WTC11 (cell line): ENCODE results near the gene ITGAV. TPM values are rescaled to one million over a fixed set of nuclear protein-coding genes. Genes with fewer than 3 reads are reported as not detected.

Experiments
- ATAC-seq: fragments of 200-7000 bp; cut with Tn5 transposase; 2 replicates; pipeline ENCODE4 v1.10.0; 2021; ENCODE audit warnings: mild to moderate bottlenecking, moderate library complexity
- CTCF ChIA-PET: fragments of 300-600 bp; sonication (Branson Sonifier 250); formaldehyde crosslinking; loops from one replicate; lab custom pipeline; 2021; ENCODE audit warnings: antibody characterized with exemption; lab: Charles Lee
- POLR2A ChIA-PET: fragments of 350-600 bp; sonication (Branson Sonifier 250); formaldehyde crosslinking; loops from one replicate; lab custom pipeline; 2021; ENCODE audit warnings: antibody characterized with exemption; lab: Charles Lee
- DNase-seq: peaks from one replicate; pipeline ENCODE4 v3.0.0; 2021; ENCODE audit warnings: low spot score
- H3K27ac Mint-ChIP-seq: 2 replicates; pipeline ENCODE4 v1.8.0; 2021; ENCODE audit warnings: mixed read lengths
- H3K27me3 Mint-ChIP-seq: 2 replicates; pipeline ENCODE4 v1.8.0; 2021; ENCODE audit warnings: low read depth, mild to moderate bottlenecking, moderate library complexity, mixed read lengths
- H3K36me3 Mint-ChIP-seq: 2 replicates; pipeline ENCODE4 v1.8.0; 2021; ENCODE audit warnings: mixed read lengths
- H3K4me1 Mint-ChIP-seq: 2 replicates; pipeline ENCODE4 v1.8.0; 2022; ENCODE audit warnings: mixed read lengths
- H3K4me3 Mint-ChIP-seq: 2 replicates; pipeline ENCODE4 v1.8.0; 2021; ENCODE audit warnings: mild to moderate bottlenecking, moderate library complexity, mixed read lengths
- H3K9me3 Mint-ChIP-seq: 2 replicates; pipeline ENCODE4 v1.8.0; 2021; ENCODE audit warnings: mixed read lengths
- ESRRA ChIP-seq: sonication (generic); formaldehyde crosslinking; IDR thresholded peaks from 2 replicates; pipeline ENCODE4 v1.8.1; 2022; ENCODE audit warnings: mild to moderate bottlenecking, missing genetic modification reagents, borderline replicate concordance
- FOXJ3 ChIP-seq: sonication (generic); formaldehyde crosslinking; IDR thresholded peaks from 2 replicates; pipeline ENCODE4 v1.9.0; 2021; ENCODE audit warnings: missing genetic modification reagents, mild to moderate bottlenecking, borderline replicate concordance
- JAZF1 ChIP-seq: fragments of 250-450 bp; sonication (Bioruptor Pico); IDR thresholded peaks from 2 replicates; pipeline ENCODE4 v1.9.0; 2021; ENCODE audit warnings: moderate library complexity, mild to moderate bottlenecking, inconsistent platforms
- JUN ChIP-seq: sonication (generic); formaldehyde crosslinking; IDR thresholded peaks from 2 replicates; pipeline ENCODE4 v1.8.0; 2023; ENCODE audit warnings: mild to moderate bottlenecking, missing genetic modification reagents
- SOX15 ChIP-seq: fragments of 250-450 bp; sonication (Bioruptor Pico); IDR thresholded peaks from 2 replicates; pipeline ENCODE4 v1.9.0; 2021; ENCODE audit warnings: mild to moderate bottlenecking
- SP1 ChIP-seq: sonication (generic); formaldehyde crosslinking; conservative IDR thresholded peaks from 2 replicates; pipeline ENCODE4 v1.8.1; 2022; ENCODE audit warnings: missing genetic modification reagents
- ZNF121 ChIP-seq: sonication (generic); formaldehyde crosslinking; IDR thresholded peaks from 2 replicates; pipeline ENCODE4 v1.8.0; 2023; ENCODE audit warnings: missing genetic modification reagents
- total RNA-seq: library from RNA; stranded (reverse); gene quantifications from 3 replicates; pipeline ENCODE4 v1.2.3, GENCODE V29; 2021
- TF ChIP-seq, protein P1 (sequence below): sonication (generic); formaldehyde crosslinking; IDR thresholded peaks from 2 replicates; pipeline ENCODE4 v1.8.1; 2023; ENCODE audit warnings: mild to moderate bottlenecking, missing genetic modification reagents, borderline replicate concordance
- TF ChIP-seq, protein P2 (sequence below): sonication (generic); formaldehyde crosslinking; conservative IDR thresholded peaks from 2 replicates; pipeline ENCODE4 v1.8.1; 2022; ENCODE audit warnings: mild to moderate bottlenecking, missing genetic modification reagents
- TF ChIP-seq, protein P3 (sequence below): fragments of 250-450 bp; sonication (Bioruptor Pico); IDR thresholded peaks from 2 replicates; pipeline ENCODE4 v1.9.0; 2021; ENCODE audit warnings: mild to moderate bottlenecking, borderline replicate concordance
- TF ChIP-seq, protein P4 (sequence below): sonication (generic); formaldehyde crosslinking; IDR thresholded peaks from 2 replicates; pipeline ENCODE4 v1.8.1; 2022; ENCODE audit warnings: missing genetic modification reagents, borderline replicate concordance
- TF ChIP-seq, protein P5 (sequence below): sonication (generic); formaldehyde crosslinking; IDR thresholded peaks from 2 replicates; pipeline ENCODE4 v1.8.0; 2023; ENCODE audit warnings: missing genetic modification reagents, mild to moderate bottlenecking, borderline replicate concordance
- TF ChIP-seq, protein P6 (sequence below): sonication (generic); formaldehyde crosslinking; IDR thresholded peaks from 2 replicates; pipeline ENCODE4 v1.8.0; 2022; ENCODE audit warnings: mild to moderate bottlenecking, missing genetic modification reagents
- TF ChIP-seq, protein P7 (sequence below): sonication (generic); formaldehyde crosslinking; IDR thresholded peaks from 2 replicates; pipeline ENCODE4 v1.8.0; 2022; ENCODE audit warnings: missing genetic modification reagents

The ITGAV gene
- total RNA-seq, 1 experiment from 2014 or later = 30.0 TPM

DNA sequence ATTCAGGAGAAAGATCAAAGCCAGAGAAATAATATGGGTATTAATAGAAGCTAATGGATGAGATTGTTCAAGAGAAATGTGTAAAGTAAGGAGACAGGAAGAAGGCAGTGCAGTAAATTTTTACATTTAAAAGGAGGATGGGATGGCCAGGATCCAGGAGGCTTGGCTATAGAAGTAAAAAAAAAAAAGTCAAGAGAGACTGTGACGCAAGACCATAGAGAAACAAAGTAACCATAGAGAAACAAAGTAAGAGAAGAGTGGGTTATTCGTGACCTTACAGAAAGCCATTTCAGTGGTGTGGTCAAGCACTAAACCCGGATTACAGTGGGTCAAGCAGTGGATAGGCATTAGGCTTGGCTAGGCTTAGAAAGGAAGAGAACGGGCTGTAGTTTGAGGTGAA lies 93.5 kb downstream of the ITGAV start (continued):
- no peak for TF ChIP-seq SP1
- TF ChIP-seq, protein P1, sequence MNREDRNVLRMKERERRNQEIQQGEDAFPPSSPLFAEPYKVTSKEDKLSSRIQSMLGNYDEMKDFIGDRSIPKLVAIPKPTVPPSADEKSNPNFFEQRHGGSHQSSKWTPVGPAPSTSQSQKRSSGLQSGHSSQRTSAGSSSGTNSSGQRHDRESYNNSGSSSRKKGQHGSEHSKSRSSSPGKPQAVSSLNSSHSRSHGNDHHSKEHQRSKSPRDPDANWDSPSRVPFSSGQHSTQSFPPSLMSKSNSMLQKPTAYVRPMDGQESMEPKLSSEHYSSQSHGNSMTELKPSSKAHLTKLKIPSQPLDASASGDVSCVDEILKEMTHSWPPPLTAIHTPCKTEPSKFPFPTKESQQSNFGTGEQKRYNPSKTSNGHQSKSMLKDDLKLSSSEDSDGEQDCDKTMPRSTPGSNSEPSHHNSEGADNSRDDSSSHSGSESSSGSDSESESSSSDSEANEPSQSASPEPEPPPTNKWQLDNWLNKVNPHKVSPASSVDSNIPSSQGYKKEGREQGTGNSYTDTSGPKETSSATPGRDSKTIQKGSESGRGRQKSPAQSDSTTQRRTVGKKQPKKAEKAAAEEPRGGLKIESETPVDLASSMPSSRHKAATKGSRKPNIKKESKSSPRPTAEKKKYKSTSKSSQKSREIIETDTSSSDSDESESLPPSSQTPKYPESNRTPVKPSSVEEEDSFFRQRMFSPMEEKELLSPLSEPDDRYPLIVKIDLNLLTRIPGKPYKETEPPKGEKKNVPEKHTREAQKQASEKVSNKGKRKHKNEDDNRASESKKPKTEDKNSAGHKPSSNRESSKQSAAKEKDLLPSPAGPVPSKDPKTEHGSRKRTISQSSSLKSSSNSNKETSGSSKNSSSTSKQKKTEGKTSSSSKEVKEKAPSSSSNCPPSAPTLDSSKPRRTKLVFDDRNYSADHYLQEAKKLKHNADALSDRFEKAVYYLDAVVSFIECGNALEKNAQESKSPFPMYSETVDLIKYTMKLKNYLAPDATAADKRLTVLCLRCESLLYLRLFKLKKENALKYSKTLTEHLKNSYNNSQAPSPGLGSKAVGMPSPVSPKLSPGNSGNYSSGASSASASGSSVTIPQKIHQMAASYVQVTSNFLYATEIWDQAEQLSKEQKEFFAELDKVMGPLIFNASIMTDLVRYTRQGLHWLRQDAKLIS (CRISPR knock-in tag) = no peak

DNA sequence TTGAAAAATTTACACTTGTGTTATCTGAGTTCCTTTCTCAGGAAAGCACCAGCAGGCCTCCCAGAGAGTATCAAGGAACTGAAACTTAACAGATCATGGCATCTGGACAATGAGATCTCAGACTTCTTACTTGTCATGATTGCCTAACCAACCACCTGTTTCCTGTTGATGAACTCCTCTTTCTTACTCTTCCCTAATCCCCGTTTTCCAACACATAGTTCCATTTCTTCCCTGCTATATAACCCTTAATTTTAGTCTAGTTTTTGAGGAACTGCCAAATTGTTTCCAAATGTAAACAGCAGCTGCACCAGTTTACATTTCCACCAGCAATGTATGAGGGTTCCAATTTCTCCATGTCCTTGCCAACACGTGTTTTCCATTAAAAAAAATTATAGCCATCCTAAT lies 98.0 kb downstream of the ITGAV start:
- Mint-ChIP-seq H3K27me3 (no peaks in the 10 kb centered on the region), H3K27ac (no peak overlapping the region), H3K4me3 (no peak overlapping the region), H3K4me1 (peaks cover 20% of the 10 kb centered on the region), H3K9me3 (peaks cover 21% of the 10 kb centered on the region), H3K36me3 (peaks cover 15% of the 10 kb centered on the region)
- ChIA-PET POLR2A (no interaction called here), CTCF (no interaction called here)
- TF ChIP-seq, protein P2, sequence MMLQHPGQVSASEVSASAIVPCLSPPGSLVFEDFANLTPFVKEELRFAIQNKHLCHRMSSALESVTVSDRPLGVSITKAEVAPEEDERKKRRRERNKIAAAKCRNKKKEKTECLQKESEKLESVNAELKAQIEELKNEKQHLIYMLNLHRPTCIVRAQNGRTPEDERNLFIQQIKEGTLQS (CRISPR knock-in tag) = no peak
- TF ChIP-seq, protein P3, sequence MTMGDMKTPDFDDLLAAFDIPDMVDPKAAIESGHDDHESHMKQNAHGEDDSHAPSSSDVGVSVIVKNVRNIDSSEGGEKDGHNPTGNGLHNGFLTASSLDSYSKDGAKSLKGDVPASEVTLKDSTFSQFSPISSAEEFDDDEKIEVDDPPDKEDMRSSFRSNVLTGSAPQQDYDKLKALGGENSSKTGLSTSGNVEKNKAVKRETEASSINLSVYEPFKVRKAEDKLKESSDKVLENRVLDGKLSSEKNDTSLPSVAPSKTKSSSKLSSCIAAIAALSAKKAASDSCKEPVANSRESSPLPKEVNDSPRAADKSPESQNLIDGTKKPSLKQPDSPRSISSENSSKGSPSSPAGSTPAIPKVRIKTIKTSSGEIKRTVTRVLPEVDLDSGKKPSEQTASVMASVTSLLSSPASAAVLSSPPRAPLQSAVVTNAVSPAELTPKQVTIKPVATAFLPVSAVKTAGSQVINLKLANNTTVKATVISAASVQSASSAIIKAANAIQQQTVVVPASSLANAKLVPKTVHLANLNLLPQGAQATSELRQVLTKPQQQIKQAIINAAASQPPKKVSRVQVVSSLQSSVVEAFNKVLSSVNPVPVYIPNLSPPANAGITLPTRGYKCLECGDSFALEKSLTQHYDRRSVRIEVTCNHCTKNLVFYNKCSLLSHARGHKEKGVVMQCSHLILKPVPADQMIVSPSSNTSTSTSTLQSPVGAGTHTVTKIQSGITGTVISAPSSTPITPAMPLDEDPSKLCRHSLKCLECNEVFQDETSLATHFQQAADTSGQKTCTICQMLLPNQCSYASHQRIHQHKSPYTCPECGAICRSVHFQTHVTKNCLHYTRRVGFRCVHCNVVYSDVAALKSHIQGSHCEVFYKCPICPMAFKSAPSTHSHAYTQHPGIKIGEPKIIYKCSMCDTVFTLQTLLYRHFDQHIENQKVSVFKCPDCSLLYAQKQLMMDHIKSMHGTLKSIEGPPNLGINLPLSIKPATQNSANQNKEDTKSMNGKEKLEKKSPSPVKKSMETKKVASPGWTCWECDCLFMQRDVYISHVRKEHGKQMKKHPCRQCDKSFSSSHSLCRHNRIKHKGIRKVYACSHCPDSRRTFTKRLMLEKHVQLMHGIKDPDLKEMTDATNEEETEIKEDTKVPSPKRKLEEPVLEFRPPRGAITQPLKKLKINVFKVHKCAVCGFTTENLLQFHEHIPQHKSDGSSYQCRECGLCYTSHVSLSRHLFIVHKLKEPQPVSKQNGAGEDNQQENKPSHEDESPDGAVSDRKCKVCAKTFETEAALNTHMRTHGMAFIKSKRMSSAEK (CRISPR knock-in tag) = no peak
- TF ChIP-seq ZNF121 (no peak), JAZF1 (CRISPR knock-in tag) (no peak), FOXJ3 (no peak), ESRRA (CRISPR knock-in tag) (no peak), SOX15 (CRISPR knock-in tag) (no peak), JUN (no peak)
- TF ChIP-seq, protein P4, sequence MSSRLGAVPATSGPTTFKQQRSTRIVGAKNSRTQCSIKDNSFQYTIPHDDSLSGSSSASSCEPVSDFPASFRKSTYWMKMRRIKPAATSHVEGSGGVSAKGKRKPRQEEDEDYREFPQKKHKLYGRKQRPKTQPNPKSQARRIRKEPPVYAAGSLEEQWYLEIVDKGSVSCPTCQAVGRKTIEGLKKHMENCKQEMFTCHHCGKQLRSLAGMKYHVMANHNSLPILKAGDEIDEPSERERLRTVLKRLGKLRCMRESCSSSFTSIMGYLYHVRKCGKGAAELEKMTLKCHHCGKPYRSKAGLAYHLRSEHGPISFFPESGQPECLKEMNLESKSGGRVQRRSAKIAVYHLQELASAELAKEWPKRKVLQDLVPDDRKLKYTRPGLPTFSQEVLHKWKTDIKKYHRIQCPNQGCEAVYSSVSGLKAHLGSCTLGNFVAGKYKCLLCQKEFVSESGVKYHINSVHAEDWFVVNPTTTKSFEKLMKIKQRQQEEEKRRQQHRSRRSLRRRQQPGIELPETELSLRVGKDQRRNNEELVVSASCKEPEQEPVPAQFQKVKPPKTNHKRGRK (CRISPR knock-in tag) = no peak
- TF ChIP-seq, protein P5, sequence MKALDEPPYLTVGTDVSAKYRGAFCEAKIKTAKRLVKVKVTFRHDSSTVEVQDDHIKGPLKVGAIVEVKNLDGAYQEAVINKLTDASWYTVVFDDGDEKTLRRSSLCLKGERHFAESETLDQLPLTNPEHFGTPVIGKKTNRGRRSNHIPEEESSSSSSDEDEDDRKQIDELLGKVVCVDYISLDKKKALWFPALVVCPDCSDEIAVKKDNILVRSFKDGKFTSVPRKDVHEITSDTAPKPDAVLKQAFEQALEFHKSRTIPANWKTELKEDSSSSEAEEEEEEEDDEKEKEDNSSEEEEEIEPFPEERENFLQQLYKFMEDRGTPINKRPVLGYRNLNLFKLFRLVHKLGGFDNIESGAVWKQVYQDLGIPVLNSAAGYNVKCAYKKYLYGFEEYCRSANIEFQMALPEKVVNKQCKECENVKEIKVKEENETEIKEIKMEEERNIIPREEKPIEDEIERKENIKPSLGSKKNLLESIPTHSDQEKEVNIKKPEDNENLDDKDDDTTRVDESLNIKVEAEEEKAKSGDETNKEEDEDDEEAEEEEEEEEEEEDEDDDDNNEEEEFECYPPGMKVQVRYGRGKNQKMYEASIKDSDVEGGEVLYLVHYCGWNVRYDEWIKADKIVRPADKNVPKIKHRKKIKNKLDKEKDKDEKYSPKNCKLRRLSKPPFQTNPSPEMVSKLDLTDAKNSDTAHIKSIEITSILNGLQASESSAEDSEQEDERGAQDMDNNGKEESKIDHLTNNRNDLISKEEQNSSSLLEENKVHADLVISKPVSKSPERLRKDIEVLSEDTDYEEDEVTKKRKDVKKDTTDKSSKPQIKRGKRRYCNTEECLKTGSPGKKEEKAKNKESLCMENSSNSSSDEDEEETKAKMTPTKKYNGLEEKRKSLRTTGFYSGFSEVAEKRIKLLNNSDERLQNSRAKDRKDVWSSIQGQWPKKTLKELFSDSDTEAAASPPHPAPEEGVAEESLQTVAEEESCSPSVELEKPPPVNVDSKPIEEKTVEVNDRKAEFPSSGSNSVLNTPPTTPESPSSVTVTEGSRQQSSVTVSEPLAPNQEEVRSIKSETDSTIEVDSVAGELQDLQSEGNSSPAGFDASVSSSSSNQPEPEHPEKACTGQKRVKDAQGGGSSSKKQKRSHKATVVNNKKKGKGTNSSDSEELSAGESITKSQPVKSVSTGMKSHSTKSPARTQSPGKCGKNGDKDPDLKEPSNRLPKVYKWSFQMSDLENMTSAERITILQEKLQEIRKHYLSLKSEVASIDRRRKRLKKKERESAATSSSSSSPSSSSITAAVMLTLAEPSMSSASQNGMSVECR (CRISPR knock-in tag) = no peak
- TF ChIP-seq, protein P6, sequence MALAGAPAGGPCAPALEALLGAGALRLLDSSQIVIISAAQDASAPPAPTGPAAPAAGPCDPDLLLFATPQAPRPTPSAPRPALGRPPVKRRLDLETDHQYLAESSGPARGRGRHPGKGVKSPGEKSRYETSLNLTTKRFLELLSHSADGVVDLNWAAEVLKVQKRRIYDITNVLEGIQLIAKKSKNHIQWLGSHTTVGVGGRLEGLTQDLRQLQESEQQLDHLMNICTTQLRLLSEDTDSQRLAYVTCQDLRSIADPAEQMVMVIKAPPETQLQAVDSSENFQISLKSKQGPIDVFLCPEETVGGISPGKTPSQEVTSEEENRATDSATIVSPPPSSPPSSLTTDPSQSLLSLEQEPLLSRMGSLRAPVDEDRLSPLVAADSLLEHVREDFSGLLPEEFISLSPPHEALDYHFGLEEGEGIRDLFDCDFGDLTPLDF (CRISPR knock-in tag) = no peak
- TF ChIP-seq, protein P7, sequence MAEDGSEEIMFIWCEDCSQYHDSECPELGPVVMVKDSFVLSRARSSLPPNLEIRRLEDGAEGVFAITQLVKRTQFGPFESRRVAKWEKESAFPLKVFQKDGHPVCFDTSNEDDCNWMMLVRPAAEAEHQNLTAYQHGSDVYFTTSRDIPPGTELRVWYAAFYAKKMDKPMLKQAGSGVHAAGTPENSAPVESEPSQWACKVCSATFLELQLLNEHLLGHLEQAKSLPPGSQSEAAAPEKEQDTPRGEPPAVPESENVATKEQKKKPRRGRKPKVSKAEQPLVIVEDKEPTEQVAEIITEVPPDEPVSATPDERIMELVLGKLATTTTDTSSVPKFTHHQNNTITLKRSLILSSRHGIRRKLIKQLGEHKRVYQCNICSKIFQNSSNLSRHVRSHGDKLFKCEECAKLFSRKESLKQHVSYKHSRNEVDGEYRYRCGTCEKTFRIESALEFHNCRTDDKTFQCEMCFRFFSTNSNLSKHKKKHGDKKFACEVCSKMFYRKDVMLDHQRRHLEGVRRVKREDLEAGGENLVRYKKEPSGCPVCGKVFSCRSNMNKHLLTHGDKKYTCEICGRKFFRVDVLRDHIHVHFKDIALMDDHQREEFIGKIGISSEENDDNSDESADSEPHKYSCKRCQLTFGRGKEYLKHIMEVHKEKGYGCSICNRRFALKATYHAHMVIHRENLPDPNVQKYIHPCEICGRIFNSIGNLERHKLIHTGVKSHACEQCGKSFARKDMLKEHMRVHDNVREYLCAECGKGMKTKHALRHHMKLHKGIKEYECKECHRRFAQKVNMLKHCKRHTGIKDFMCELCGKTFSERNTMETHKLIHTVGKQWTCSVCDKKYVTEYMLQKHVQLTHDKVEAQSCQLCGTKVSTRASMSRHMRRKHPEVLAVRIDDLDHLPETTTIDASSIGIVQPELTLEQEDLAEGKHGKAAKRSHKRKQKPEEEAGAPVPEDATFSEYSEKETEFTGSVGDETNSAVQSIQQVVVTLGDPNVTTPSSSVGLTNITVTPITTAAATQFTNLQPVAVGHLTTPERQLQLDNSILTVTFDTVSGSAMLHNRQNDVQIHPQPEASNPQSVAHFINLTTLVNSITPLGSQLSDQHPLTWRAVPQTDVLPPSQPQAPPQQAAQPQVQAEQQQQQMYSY = no peak
- DNase-seq (no peak), ATAC-seq (no peak)
